Stimulated activated CD8-positive, alpha-beta memory T cell treated with anti-CD3 and anti-CD28 coated beads, Interleukin-4, amount 100 ng/mL, for 48 hours (primary cell): ENCODE measurements around the gene DNM1.
"Not testable (repeated sequence)": the region's sequence is repeated elsewhere in the genome, so short reads cannot be mapped to it uniquely, and the experiment has no call there.

Experiments used
- DNase-seq: peaks from one replicate; pipeline ENCODE4 v3.0.0-alpha.2; 2020

The DNM1 gene

GRCh38 chr9:128226412-128226801 is 23.2 kb downstream of the DNM1 start:
- DNase-seq: no peak

DNA sequence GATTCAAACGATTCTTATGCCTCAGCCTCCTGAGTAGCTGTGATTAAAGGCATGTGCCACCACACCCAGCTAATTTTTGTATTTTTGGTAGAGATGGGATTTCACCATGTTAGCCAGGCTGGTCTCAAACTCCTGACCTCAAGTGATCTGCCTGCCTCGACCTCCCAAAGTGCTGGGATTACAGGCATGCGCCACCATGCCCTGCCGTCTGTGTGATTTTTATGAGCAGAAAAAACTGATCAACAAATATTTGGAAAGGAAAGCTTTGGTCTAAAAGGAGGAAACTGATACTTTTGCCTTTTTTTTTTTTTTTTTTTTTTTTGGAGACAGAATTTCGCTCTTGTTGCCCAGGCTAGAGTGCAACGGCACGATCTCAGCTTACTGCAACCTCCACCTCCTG is 27.7 kb downstream of the DNM1 start:
- not testable (repeated sequence) for DNase-seq

DNA sequence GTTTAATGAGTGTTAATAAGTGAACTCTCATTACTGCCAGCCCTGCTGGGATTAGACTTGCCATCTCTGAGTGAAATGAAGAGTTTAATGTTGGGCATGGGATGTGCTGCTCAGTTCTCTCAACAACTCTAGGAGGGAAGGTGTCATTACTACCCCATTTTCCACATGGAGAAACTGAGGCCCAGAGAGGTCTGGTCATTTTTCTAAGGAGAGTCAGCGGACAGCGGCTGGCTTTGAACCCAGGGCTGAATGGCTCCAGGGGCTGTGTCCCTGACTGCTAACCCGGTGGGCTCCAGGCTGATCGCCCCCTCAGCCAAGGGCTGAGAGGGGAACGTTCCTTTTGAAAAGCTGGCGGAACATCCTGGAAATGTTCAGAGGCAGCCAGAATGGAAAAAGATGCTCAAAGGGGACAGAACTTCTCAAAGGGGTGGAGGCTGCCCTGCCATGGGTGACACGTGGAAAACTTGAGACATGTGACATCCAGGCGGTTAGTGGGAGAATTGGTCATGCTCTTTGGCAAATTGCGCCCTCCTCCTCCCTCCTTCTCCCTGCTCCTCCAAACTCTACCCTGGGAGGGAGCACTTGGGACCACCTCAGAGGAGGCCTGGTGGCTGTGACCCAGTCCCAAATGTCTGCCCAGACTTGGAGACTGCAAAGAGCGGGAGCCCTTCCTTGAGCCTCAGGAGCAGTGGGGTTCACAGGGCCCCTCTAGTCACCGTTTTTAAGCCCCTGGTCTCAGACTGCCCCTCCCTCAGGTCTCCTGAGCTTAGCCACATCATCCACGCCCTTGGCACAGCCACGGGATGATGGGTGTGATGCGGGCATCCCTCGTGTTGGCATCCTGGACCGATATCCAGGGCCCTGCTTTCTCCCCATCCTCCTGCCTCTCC is 28.7 kb downstream of the DNM1 start:
- no peak for DNase-seq

DNA sequence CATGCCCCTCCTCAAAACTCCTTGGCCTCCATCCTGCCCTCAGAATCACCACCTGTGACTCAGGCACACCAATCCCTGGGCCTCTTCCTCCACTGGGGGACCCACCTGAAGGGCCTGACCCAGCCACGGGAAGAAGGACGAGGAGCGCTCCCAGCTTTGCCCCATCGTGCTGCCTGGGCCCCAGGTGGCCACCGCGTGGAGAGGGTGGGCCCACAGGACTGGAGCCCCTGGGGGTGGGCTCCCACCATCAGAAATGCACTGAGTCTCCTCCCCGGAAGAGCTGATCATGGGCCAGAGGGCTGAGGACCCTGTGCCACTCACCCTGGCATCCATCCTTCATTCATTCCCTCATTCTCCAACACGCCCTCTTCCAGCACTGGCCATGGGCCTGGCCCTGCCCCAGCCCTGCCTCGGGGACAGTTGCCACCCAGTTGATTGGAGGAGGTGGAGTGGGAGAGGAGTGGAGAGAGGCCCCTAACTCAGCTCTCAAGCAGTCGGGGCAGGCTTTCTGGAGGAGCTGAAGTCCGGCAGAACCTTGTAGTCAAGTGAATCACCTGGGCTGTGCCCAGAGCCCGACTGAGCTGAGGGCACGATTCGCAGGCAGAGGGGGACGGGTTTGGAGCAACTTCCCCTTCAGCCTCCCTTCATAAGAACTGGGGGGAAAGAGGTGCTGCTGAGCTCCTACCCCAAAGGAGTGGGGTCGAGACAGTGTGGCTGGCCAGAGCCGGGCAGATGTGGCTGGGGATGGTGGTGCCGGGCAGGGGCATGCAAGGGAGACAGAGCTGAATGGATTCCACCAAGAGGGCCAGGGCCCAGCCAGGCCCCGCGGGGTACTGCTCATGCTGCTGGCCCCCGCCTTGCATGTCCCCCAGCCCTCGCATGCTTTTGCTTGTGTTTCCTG is 29.6 kb downstream of the DNM1 start:
- no peak for DNase-seq

DNA sequence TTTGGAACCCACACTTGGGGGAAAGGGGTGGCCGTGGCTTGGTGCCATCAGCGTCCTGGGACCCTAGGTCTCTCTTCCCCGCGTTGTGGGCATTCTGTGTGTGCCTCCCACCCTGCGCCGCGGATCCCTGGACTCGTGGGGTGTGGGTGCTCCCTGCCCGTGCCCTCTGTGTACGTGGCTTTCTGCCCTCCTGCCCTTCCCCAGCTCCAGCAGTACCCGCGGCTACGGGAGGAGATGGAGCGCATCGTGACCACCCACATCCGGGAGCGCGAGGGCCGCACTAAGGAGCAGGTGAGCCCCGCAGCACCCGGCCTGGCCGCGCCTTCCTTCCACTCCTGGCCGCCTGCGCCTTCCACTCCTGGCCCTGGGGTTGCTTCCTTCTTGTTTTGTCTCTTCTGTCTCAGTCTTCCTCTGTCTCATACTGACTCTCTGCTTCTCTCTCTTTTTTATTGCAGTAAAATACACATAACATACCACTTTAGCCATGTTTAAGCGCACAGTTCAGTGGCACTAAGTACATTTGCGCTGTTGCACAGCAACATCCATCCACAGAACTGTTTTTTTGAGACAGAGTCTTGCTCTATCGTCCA is 30.7 kb downstream of the DNM1 start:
- DNase-seq: no peak

DNA sequence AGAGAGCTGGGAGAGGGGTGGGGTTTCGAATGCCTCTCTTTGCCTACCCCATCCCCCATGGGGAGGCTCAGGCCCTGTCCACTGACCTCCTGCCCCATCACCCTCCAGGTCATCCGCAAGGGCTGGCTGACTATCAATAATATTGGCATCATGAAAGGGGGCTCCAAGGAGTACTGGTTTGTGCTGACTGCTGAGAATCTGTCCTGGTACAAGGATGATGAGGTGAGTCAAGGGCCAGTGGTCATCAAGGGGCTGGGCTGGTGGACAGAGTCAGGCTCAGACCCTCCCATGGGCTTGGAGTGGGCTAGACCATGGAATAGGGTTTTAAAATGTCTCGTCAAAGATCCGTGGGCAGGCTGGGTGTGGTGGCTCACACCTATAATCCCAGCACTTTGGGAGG is 38.9 kb downstream of the DNM1 start:
- DNase-seq: no peak

- no peak for DNase-seq
These were observed 39.6 kb downstream of the DNM1 start for GRCh38 chr9:128242828-128243214.

DNA sequence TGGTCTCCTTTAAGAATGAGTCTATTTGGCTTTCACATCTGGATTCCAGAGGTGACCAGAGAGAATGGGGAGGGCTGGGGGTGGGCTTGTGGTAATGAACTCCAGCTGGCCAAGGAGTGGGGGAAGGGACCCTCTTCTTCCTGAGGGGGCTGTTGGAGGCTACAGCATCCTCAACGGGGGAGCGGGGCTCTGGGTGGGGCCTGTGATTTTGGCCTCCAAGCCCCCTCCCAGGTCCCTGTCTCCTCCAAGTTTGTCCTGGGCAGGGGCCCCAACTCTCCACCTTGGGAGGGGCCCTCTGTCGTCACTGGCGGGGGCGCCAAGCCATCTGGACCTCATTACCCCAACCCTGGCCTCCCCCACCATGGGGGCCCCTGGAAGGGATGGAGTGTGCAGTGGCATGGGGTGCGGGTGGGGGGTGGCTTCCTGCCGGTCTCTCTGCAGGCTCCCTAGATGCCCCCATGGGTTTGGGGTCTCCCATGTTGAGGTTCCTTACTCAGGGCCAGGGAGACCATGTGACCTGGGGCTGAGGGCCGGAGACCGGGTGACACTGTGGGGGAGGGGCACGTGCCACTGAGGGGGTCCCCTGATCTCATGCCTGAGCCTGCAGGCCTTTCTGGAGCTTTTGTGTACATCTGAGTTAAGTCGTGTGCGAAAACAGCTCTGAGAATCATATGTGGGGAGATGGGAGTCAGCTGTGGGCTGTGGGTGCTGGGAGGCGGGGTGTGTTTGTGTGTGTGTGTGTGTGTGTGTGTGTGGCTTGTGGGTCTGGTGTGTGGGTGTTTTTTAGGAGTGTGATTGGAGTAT is 40.2 kb downstream of the DNM1 start:
- no peak for DNase-seq

- no peak for DNase-seq
These were observed 41.1 kb downstream of the DNM1 start for GRCh38 chr9:128244091-128244836.

- DNase-seq: no peak
These were observed 41.7 kb downstream of the DNM1 start for GRCh38 chr9:128244837-128245231.

- no peak for DNase-seq
These were observed 42.4 kb downstream of the DNM1 start for GRCh38 chr9:128245421-128246151.

DNA sequence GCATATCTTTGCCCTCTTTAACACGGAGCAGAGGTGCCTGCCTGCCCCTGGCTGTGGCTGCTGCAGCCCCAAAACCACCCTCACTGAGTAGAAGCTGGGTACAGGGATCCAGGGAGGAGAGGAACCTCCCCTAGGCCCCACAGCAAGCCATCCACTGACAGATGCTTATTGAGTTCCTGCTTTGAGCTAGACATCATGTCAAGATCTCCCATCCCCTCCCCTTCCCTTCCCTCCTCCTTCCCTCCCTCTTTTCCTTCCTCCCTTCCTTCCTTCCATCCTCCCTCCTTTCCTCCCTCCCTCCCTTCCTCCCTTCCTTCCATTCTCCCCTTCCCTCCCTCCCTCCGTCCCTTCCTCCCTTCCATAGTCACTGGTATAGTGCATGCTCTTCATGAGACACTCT is 43.3 kb downstream of the DNM1 start:
- no peak for DNase-seq

- DNase-seq: no peak
These were observed 44.1 kb downstream of the DNM1 start for GRCh38 chr9:128247226-128247803.

- no peak for DNase-seq
These were observed 46.4 kb downstream of the DNM1 start for GRCh38 chr9:128249558-128249907.

DNA sequence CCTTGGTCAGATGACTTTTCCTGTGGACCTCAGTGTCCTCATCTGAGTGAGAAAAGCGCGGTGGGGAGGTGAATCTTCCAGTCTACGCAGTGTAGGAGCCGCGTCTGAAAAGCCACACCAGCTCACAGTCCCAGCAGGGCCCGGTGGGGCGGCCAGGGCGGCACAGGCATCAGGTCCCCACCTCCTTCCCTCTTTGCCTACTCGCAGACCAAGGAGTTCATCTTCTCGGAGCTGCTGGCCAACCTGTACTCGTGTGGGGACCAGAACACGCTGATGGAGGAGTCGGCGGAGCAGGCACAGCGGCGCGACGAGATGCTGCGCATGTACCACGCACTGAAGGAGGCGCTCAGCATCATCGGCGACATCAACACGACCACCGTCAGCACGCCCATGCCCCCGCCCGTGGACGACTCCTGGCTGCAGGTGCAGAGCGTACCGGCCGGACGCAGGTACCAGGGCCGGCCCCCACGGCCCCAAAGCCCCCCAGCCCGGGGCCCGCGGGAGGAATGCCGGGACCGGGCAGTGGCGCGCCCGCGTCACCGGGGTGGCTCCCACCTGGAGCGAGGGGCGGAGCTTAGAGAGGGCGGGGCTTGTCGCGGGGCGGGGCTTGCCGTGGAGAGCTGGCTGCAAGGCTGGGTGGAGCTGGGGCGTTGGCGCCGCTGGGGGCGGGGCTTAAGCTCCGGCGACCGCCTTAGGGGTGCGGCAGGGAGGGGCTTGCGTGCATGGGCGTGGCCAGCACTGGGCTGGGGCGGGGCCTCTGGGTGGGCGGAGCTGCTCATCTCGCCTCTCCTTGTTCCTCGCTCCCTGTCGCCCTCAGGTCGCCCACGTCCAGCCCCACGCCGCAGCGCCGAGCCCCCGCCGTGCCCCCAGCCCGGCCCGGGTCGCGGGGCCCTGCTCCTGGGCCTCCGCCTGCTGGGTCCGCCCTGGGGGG is 47.0 kb downstream of the DNM1 start:
- peak; percentile 100 for DNase-seq

GRCh38 chr9:128250839-128251731 is 47.9 kb downstream of the DNM1 start:
- DNase-seq: no peak

DNA sequence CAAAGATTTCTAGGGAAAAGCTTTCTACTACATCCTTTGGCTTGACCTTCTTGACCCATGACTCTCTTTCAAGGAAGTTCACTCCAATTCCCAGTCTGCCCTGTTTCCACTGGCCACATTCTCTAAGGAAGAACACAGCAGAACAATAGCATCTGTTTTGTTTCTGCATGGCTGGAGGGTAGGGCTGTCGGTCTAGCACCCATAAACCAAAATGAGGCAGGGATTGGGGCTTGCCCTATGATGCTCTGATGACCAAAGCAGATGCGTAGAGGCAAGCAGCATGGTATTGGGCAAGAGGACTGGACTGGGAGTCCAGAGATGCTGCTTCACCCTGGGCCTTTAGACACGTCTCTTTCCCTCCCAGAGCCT is 48.5 kb downstream of the DNM1 start:
- DNase-seq: no peak

DNA sequence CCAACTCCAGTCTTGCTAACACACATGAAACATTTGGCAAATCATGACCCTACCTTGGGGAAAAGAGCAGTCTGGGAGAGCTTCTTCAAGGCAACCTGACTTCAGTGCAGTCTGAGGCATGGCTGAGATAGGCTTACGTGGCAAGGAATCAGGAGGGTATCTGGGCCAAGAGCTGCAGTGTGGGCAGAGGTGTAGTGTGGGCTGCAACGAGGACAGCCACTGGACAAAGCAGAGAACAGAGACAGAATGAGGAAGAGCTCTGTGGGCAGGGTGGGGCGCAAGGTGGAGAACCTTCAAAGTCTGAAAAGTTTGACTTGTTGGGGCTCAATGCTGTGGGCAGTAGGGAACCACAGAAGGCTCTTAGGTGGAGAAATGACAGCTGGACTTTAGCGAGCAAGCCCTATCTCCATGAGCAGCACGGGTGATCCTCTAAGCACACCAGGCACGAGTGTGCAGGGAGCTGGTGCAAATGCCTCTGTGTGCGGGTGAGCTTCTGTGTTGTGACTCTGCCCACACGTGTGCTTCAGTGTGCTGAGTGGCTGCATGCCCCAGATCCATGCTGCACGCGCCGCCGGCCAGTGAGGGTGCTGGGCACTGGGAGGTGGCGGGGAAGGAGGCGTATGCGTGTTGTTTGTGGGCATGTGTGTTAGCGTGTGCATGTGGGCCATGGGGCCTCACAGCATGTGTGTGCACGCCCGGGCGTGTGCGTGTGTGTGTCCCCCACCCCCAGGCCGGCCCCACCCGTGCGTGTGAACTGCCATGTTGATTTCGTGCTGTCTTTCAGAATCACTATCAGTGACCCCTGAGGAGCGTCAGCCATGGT is 49.3 kb downstream of the DNM1 start:
- no peak for DNase-seq
